Tibial nerve (tissue), 4 donors: ENCODE measurements around the gene EFCAB6.

Experiments used
- EP300 ChIP-seq, 2 donors: sonication (generic); formaldehyde crosslinking; IDR thresholded peaks; one replicate each; pipeline ENCODE4 v1.6.1; 2017; ENCODE audit warnings: antibody characterized with exemption in 2 of 2, mild to moderate bottlenecking in 1 of 2
- POLR2A ChIP-seq, 2 donors: fragments of 450-650 bp; IDR thresholded peaks; one replicate each; pipeline ENCODE4 v1.6.1; 2017; ENCODE audit warnings: antibody characterized with exemption in 2 of 2, mild to moderate bottlenecking in 2 of 2, moderate library complexity in 2 of 2
- TF ChIP-seq, protein P1 (sequence below), 5 experiments: fragments of 200-600 bp in 3 of 5; fragments of 450-650 bp in 2 of 5; sonication (generic) in 3 of 5; IDR thresholded peaks; one replicate each; pipeline ENCODE4 v1.5.1; 2016 to 2019; ENCODE audit warnings: antibody characterized with exemption in 5 of 5, mild to moderate bottlenecking in 3 of 5, moderate library complexity in 2 of 5

DNA sequence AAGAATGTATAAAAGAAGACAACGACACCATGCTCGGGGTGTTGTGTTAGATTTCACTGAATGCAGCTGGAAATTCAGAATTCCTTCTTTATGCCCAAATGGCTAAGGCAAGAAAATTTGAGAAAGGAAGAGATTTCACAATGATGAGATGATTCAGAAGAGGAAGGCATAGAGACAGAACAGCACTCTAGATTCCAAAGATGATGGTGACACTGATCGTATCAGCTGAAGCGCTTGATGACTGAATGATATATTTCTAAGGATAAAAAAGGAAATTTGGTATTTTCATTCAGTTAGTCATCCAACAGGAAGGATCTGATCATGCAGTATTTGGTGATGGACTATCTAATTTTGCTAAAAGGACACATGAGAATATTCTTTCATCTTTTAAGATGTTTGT is 189.2 kb downstream of the EFCAB6 start:
- TF ChIP-seq, protein P1, sequence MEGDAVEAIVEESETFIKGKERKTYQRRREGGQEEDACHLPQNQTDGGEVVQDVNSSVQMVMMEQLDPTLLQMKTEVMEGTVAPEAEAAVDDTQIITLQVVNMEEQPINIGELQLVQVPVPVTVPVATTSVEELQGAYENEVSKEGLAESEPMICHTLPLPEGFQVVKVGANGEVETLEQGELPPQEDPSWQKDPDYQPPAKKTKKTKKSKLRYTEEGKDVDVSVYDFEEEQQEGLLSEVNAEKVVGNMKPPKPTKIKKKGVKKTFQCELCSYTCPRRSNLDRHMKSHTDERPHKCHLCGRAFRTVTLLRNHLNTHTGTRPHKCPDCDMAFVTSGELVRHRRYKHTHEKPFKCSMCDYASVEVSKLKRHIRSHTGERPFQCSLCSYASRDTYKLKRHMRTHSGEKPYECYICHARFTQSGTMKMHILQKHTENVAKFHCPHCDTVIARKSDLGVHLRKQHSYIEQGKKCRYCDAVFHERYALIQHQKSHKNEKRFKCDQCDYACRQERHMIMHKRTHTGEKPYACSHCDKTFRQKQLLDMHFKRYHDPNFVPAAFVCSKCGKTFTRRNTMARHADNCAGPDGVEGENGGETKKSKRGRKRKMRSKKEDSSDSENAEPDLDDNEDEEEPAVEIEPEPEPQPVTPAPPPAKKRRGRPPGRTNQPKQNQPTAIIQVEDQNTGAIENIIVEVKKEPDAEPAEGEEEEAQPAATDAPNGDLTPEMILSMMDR (IDR thresholded peaks at IDR 0.05): no peak
- no peak for TF ChIP-seq POLR2A (IDR thresholded peaks at IDR 0.05)
- TF ChIP-seq EP300 (IDR thresholded peaks at IDR 0.05): no peak
